BJ (cell line): ENCODE measurements around the gene DBI. TPM values are rescaled to one million over a fixed set of nuclear protein-coding genes. Genes with fewer than 3 reads are reported as not detected.

Experiments used
- CTCF ChIA-PET: fragments of 350-600 bp; formaldehyde crosslinking; extraction: SDS; loops from one replicate; lab custom pipeline; 2021; ENCODE audit warnings: antibody characterized with exemption, inconsistent platforms; lab: Yijun Ruan, JAX
- POLR2A ChIA-PET: fragments of 300-600 bp; sonication (Branson Sonifier 250); formaldehyde crosslinking; extraction: SDS; loops from one replicate; lab custom pipeline; 2021; ENCODE audit warnings: antibody characterized with exemption; lab: Charles Lee
- DNase-seq: peaks from one replicate; pipeline ENCODE4 v3.0.0-alpha.2; 2011; ENCODE audit warnings: low read depth
- H3K27me3 ChIP-seq: 2 replicates; pipeline ENCODE4 v1.6.0; 2011; ENCODE audit warnings: low read length; ENCODE audit not compliant: control insufficient read depth, insufficient read depth
- H3K36me3 ChIP-seq: 2 replicates; pipeline ENCODE4 v1.5.1; 2011; ENCODE audit warnings: low read length; ENCODE audit not compliant: control insufficient read depth, insufficient read depth
- H3K4me3 ChIP-seq: 2 replicates; pipeline ENCODE4 v1.5.1; 2011; ENCODE audit warnings: low read depth, mild to moderate bottlenecking, control low read depth, low read length
- CTCF ChIP-seq: IDR thresholded peaks from 2 replicates; pipeline ENCODE4 v1.5.1; 2011; ENCODE audit warnings: low read depth, mild to moderate bottlenecking, control low read depth, inconsistent platforms, low read length, moderate library complexity; ENCODE audit not compliant: insufficient read depth
- polyA plus RNA-seq: library from polyadenylated mRNA; depleted of rRNA; stranded (reverse); fragments of >200 nt; gene quantifications from 2 replicates; pipeline ENCODE4 v1.2.3, GENCODE V29; 2011

The DBI gene
- polyA plus RNA-seq, 1 experiment: 104 TPM

GRCh38 chr2:119337749-119338148 is 29.0 kb upstream of the DBI start:
- no peaks in the 10 kb centered on the region for H3K27me3 ChIP-seq
- no peak for DNase-seq
- POLR2A ChIA-PET: no interaction called here
- CTCF ChIA-PET: interaction anchor here (1.1 kb wide), 1 partner anchor 47 kb away, joined by 4 read pairs; no protein-coding TSS in a partner anchor
- TF ChIP-seq CTCF: no peak
- no peaks in the 10 kb centered on the region for H3K36me3 ChIP-seq
- no peak overlapping the region for H3K4me3 ChIP-seq

GRCh38 chr2:119338272-119338671 is 28.5 kb upstream of the DBI start:
- ChIA-PET POLR2A (no interaction called here), CTCF (no interaction called here)
- DNase-seq: no peak
- H3K4me3 ChIP-seq: no peak overlapping the region
- TF ChIP-seq CTCF: no peak
- no peaks in the 10 kb centered on the region for H3K27me3 ChIP-seq
- no peaks in the 10 kb centered on the region for H3K36me3 ChIP-seq

- POLR2A ChIA-PET: no interaction called here
- Histone ChIP-seq H3K4me3 (no peak overlapping the region), H3K27me3 (no peaks in the 10 kb centered on the region), H3K36me3 (no peaks in the 10 kb centered on the region)
- TF ChIP-seq CTCF: no peak
- DNase-seq: no peak
- CTCF ChIA-PET: no interaction called here
These were observed 27.8 kb upstream of the DBI start for GRCh38 chr2:119338826-119339561.

GRCh38 chr2:119339562-119339923 is 27.2 kb upstream of the DBI start:
- ChIA-PET POLR2A (no interaction called here), CTCF (no interaction called here)
- Histone ChIP-seq H3K36me3 (no peaks in the 10 kb centered on the region), H3K27me3 (no peaks in the 10 kb centered on the region), H3K4me3 (no peak overlapping the region)
- no peak for TF ChIP-seq CTCF
- DNase-seq: no peak

- DNase-seq: no peak
- Histone ChIP-seq H3K27me3 (no peaks in the 10 kb centered on the region), H3K4me3 (no peak overlapping the region), H3K36me3 (no peaks in the 10 kb centered on the region)
- CTCF ChIA-PET: no interaction called here
- POLR2A ChIA-PET: no interaction called here
- TF ChIP-seq CTCF: no peak
These were observed 25.1 kb upstream of the DBI start for GRCh38 chr2:119341684-119342083.
